HepG2 (cell line): Measurements from ENCODE around the gene C2CD3. TPM values are rescaled to one million over a fixed set of nuclear protein-coding genes. Genes with fewer than 3 reads are reported as not detected.

Experiments used
- FIP1L1 ChIP-seq: fragments of 200-400 bp; formaldehyde crosslinking; IDR thresholded peaks from 2 replicates; pipeline ENCODE4 v1.6.1; 2018; ENCODE audit warnings: low read depth, mild to moderate bottlenecking, low read length, moderate library complexity, borderline replicate concordance; ENCODE audit not compliant: insufficient read depth
- FOXK2 ChIP-seq: fragments of 450-650 bp; IDR thresholded peaks from 2 replicates; pipeline ENCODE4 v1.6.1; 2016
- GLMP ChIP-seq: sonication (generic); formaldehyde crosslinking; IDR thresholded peaks from 2 replicates; pipeline ENCODE4 v1.9.0; 2021; ENCODE audit warnings: missing genetic modification reagents, mild to moderate bottlenecking, borderline replicate concordance
- GZF1 ChIP-seq: sonication (generic); formaldehyde crosslinking; IDR thresholded peaks from 2 replicates; pipeline ENCODE4 v1.5.1; 2020; ENCODE audit warnings: mild to moderate bottlenecking, missing genetic modification reagents
- NCOA2 ChIP-seq: sonication (generic); formaldehyde crosslinking; IDR thresholded peaks from 2 replicates; pipeline ENCODE4 v1.8.0; 2022; ENCODE audit warnings: inconsistent platforms
- PPARG ChIP-seq: conservative IDR thresholded peaks from 2 replicates; pipeline ENCODE4 v1.6.1; 2016; ENCODE audit warnings: missing biosample characterization, missing genetic modification reagents
- STAT5B ChIP-seq: sonication (generic); formaldehyde crosslinking; IDR thresholded peaks from 2 replicates; pipeline ENCODE4 v1.4.0; 2020; ENCODE audit warnings: missing genetic modification reagents
- TP53 ChIP-seq: sonication (generic); formaldehyde crosslinking; conservative IDR thresholded peaks from 2 replicates; pipeline ENCODE4 v1.4.0; 2020; ENCODE audit warnings: missing genetic modification reagents
- ZBTB46 ChIP-seq: sonication (generic); formaldehyde crosslinking; IDR thresholded peaks from 2 replicates; pipeline ENCODE4 v1.4.0; 2020; ENCODE audit warnings: mild to moderate bottlenecking, missing genetic modification reagents, borderline replicate concordance
- ZNF460 ChIP-seq: sonication (generic); formaldehyde crosslinking; IDR thresholded peaks from 2 replicates; pipeline ENCODE4 v1.5.1; 2020; ENCODE audit warnings: missing genetic modification reagents, mild to moderate bottlenecking, borderline replicate concordance
- ZNF547 ChIP-seq: sonication (generic); formaldehyde crosslinking; IDR thresholded peaks from 2 replicates; pipeline ENCODE4 v1.5.1; 2020; ENCODE audit warnings: mild to moderate bottlenecking, missing genetic modification reagents
- ZNF562 ChIP-seq: sonication (generic); formaldehyde crosslinking; IDR thresholded peaks from 2 replicates; pipeline ENCODE4 v1.8.0; 2022; ENCODE audit warnings: missing genetic modification reagents, borderline replicate concordance
- ZNF841 ChIP-seq: sonication (generic); formaldehyde crosslinking; IDR thresholded peaks from 2 replicates; pipeline ENCODE4 v1.8.1; 2023; ENCODE audit warnings: missing genetic modification reagents, borderline replicate concordance
- polyA plus RNA-seq, 8 experiments: library from polyadenylated mRNA; depleted of rRNA in 3 of 8; stranded (reverse) in 7 of 8; unstranded in 1 of 8; fragments of >200 nt; fragmentation: Illumina TruSeq in 4 of 8; extraction: Trizol in 4 of 8; gene quantifications; 2 replicates each; pipeline versions ENCODE4 v1.2.1 to v1.2.3, GENCODE V29; 2011 to 2016; ENCODE audit warnings: low read depth in 4 of 8, missing spikeins in 1 of 8, mixed read lengths in 1 of 8; ENCODE audit not compliant: insufficient read depth in 1 of 8
- total RNA-seq, 5 experiments: library from RNA; depleted of rRNA; stranded (reverse); fragments of >200 nt; fragmentation: Illumina TruSeq; extraction: Trizol; gene quantifications; 2 replicates each; pipeline ENCODE4 v1.2.3, GENCODE V29; 2016; ENCODE audit warnings: low read depth in 1 of 5
- TF ChIP-seq, protein P1 (sequence below): sonication (generic); formaldehyde crosslinking; conservative IDR thresholded peaks from 2 replicates; pipeline ENCODE4 v1.8.0; 2022; ENCODE audit warnings: mild to moderate bottlenecking, moderate library complexity, missing genetic modification reagents

The C2CD3 gene
- total and polyA plus RNA-seq, 2 of the 13 experiments (the other 11 are each of a cell fraction or from before 2014, with no cell fraction given): 5.5 to 6.4 TPM

GRCh38 chr11:74010306-74011300 lies 160.2 kb downstream of the C2CD3 start (continued):
- TF ChIP-seq, protein P1, sequence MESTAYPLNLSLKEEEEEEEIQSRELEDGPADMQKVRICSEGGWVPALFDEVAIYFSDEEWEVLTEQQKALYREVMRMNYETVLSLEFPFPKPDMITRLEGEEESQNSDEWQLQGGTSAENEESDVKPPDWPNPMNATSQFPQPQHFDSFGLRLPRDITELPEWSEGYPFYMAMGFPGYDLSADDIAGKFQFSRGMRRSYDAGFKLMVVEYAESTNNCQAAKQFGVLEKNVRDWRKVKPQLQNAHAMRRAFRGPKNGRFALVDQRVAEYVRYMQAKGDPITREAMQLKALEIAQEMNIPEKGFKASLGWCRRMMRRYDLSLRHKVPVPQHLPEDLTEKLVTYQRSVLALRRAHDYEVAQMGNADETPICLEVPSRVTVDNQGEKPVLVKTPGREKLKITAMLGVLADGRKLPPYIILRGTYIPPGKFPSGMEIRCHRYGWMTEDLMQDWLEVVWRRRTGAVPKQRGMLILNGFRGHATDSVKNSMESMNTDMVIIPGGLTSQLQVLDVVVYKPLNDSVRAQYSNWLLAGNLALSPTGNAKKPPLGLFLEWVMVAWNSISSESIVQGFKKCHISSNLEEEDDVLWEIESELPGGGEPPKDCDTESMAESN (CRISPR knock-in tag): no peak
- no peak for TF ChIP-seq STAT5B (CRISPR knock-in tag)
- no peak for TF ChIP-seq ZNF460
- no peak for TF ChIP-seq FOXK2
- no peak for TF ChIP-seq PPARG (CRISPR knock-in tag)
- TF ChIP-seq GZF1 (CRISPR knock-in tag): no peak
- no peak for TF ChIP-seq FIP1L1
- no peak for TF ChIP-seq ZNF562 (CRISPR knock-in tag)
- no peak for TF ChIP-seq TP53 (CRISPR knock-in tag)
- TF ChIP-seq ZNF547: no peak
- no peak for TF ChIP-seq ZBTB46 (CRISPR knock-in tag)
- TF ChIP-seq GLMP: no peak
- TF ChIP-seq NCOA2 (CRISPR knock-in tag): no peak
- TF ChIP-seq ZNF841 (CRISPR knock-in tag): no peak
